HG02938 (cell line): ENCODE measurements around the gene C14orf119.

Experiments
- ATAC-seq: cut with Tn5 transposase; IDR thresholded peaks from one replicate; pipeline ENCODE4 v1.9.1; 2021; ENCODE audit warnings: mild to moderate bottlenecking, moderate library complexity; ENCODE audit not compliant: unreplicated experiment

Gene C14orf119, protein sequence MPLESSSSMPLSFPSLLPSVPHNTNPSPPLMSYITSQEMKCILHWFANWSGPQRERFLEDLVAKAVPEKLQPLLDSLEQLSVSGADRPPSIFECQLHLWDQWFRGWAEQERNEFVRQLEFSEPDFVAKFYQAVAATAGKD

DNA sequence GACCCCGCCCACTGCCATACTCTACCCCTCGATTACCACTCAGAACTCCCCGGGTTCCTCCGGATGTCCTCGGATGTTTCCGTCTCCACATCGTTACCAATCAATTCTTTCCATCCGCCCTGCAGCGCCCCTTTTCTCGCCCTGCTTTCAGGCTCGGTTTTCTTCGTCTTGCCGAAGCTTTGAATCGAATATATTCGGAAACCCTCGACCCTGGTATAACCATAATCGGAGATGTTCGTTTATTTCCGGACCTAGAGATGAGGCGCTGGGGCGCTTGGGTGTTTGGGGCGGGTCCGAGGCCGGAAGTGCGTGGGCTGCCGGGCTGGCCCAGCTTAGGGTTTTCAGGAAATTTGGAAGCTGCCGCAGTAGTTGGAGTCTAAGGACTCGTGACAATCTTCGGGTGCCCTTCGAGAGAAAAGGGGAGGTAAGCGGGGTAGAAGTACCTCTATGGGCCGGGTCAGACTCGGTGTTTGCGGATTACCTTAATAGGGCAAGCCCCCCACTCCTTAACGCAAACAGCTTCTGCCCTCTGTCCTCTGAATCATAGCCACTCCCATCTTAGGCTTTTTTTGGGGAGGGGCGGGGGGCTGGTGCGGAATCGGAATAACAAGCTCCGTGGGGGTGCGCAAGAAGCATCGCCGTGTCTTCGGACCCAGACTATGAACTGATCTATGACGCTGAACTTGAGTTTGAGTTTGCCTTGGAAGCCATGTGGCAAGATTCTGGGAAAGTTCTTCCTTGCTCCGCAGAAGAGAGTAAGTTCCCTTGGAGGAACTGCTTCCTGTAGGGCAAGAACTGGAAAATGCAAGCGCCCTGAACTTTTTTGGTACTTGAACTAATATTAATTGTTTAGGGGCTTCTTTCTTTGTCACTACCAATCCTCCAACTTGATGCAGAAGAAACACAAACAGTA is at the start of gene C14orf119:
Gene C14orf119 (plus strand): TSS at position 310 of the 913 bp plus-strand sequence. CDS start 2,154 bp downstream, outside the sequence.
- ATAC-seq, result peak; percentile 92

- no peak for ATAC-seq
These were observed 48.2 kb upstream of the C14orf119 start for GRCh38 chr14:23047034-23047634.

DNA sequence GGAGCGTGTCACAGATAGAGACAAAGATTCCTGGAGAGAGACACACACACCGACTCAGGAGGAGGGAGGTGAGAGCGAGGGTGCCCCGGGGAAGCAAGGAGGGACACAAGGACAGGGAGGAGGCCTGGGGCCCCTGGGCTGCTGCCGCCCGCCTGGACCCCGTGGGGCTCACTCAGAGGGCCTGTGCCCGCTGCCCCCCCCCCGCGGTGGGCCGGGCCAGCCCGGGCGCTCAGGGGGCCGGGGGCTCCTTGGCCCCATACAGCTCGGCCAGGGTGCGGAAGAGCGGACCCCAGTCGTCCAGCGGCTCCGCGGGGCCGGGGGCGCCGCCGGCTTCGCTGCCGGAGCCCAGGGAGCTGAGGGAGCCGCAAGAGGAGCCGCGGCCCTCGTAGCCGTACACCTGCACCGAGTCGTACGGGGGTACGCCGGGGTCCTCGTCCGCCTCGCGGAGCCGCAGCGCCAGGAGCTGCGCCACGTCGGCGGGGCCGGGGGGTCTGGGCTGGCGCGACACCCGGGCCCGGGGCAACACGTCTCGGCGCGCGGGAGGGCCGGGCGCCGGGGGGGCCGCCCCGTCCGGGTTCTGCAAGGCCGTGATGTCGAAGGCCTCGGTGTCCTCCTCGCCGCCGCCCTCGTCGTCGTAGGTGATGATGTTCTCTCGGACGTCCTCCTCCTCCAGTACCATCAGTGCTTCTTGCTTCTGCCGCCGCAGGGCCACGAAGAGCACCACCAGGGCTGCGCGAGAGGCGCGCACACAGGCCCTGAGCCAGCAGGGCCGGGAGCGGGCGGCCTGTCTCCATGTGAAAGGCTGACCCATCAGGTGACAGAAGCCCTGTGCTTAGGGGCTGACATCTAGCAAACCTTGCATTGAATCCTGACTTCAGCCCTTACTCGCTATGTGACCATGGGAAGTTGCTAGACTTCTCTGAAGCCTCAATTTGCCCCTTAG is 47.3 kb upstream of the C14orf119 start:
- ATAC-seq, result no peak

DNA sequence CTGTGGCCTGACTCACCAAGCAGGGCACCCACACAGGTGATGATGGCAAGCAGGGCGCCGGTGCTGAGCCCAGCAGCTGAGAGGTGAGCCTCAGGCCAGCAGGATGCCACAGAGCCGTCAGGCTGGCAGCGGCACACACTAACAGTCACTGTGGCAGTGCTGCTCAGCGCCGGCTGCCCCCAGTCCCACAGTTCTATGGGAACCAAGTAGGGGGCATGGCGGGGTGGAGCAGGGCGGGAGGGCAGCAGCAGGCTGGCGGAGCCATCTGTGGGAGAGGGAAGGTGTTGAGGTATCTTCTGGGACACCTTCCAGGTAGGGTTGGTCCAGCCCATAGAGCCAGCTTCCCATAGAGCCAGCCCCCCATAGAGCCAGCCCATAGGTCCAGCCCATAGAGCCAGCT is 46.3 kb upstream of the C14orf119 start:
- ATAC-seq, result no peak

DNA sequence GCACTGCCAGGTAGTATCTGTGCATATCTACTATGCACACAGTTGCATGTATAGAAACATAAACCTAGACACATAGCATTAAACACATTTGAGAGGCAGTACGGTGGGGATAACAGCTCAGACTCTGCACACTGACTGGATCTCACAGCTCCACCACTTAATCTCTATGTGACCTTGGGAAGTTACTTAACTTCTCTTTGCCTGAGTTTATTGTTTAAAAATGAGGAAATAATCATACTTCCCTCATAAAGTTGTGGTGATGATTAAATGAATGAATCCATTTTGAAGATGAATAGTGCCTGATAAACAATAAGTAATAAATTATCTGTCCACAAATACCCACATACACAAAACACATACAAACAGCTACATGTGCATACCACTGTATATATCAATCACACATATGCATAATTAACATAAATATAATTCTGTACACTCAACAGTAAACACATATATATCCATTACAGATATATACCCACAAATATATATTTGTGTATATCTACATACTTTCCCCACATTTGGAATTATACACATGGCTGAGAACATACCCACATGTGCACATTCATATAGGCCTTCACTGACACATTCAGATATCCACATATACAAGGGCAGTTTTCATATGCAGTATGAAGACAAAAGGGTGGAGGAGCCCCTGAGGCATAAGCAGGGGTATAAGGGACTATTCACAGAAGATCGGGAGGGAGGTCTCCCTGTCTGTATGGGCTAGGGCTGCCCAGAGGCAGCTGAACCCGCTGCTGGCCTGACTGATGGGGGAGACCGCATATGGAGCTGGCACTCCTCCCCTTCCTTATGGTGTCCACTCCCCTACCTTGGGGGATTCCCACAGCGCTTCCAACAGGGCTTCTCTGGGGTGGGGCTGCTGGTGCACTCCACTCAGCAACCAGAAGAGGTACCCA is 43.9 kb upstream of the C14orf119 start:
- no peak for ATAC-seq

DNA sequence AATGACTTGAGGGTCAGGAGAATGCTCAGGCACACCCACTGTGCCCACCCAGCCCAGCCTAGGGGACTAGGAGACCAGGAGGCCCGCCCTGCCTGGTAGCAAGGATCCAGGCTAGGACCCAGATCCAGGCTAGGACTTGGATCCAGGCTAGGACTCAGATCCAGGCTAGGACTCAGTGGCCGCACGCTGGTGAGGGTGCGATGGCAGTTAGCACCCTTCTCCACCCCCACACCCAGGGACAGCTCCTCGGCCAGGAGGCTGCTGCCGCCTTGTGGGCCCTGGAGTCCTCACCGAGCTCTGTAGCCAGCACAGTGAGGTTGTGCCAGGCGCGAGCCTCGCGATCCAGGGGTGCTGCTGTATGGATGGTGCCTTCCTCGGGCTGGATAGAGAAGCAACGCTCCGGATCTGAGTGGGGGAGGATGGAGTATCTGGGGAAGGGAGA is 43.1 kb upstream of the C14orf119 start:
- ATAC-seq, result no peak

DNA sequence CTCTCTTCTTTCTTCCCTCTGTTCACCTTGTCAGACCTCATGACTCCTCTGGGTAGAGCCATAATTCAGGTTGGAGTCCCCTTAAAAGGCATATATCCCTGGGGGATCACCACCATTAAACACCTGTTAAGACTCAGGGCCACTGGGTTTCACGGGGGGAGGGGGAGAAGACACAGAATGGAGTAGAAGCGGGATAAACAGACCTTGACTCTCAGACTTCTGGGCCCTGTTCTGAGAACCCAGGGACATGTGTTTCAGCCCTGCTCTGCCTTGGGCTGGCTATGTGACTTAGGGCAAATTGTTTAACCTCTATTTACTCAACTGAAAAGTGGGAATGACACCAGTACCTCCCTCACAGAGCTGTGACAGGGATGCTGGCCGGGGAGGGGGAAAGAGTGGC is 42.6 kb upstream of the C14orf119 start:
- ATAC-seq, result no peak

- ATAC-seq, result no peak
These were observed 41.9 kb upstream of the C14orf119 start for GRCh38 chr14:23053426-23053825.

DNA sequence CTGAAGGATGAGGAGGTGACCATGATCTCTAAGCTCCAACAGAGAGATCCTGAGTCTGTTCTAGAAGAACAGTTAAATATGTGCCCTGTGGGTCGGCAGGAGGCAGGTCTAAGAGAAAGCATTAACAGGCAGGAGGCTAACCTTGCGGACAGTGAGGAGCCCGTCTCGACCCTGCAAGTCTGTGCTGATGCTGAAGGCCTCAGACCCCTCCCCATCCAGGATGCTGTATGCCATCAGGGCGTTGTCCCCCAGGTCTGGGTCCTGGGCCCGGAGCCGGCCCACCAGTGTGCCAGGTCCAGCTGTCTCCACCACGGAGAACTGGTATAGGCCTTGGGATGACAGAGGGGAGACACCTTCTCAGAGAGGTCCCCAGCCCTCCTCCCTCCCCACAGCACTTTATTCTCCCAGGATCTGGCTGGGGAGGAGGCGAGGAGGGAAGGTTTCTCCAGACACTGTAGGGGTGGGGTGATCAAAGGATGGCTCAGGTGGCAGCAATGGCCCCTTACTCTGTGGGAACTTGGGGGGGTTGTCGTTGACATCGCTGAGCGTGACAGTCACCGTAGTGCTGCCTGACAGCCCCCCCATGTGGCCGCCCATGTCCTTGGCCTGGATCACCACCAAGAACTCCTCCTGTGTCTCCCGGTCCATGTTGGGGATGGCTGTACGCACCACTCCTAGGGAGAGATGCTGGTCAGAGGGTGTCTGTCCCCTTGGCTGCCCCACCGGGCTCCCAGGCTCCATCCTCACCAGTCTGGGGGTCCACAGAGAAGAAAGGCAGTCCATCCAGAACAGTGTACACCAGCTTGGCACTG is 41.1 kb upstream of the C14orf119 start:
- ATAC-seq, result no peak

- no peak for ATAC-seq
These were observed 40.2 kb upstream of the C14orf119 start for GRCh38 chr14:23055147-23055550.

DNA sequence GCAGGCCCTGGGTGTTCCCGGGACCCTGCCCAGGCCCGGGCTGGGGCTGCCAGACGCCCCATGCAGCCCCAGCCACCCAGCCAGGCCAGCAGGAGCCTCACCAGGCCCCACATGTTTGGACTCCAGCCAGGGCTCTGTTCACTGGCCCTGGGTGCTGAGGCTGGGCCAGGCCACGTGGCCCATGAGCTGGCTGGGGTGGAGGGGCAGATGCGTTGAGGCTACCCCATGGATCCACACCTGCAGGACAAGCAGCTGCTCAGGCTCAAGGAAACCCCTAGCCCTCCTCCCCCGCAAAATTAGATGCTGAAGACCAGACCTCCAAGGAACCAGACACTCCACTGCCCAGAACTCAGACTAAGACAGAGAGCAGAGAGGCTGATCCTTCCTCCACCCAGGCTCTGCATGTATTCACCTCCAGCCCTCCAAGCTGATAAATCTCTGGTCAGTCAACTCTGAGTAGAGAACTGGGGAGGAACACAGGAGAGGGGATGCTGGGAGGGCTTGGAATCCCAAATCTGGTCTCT is 39.6 kb upstream of the C14orf119 start:
- ATAC-seq, result no peak

DNA sequence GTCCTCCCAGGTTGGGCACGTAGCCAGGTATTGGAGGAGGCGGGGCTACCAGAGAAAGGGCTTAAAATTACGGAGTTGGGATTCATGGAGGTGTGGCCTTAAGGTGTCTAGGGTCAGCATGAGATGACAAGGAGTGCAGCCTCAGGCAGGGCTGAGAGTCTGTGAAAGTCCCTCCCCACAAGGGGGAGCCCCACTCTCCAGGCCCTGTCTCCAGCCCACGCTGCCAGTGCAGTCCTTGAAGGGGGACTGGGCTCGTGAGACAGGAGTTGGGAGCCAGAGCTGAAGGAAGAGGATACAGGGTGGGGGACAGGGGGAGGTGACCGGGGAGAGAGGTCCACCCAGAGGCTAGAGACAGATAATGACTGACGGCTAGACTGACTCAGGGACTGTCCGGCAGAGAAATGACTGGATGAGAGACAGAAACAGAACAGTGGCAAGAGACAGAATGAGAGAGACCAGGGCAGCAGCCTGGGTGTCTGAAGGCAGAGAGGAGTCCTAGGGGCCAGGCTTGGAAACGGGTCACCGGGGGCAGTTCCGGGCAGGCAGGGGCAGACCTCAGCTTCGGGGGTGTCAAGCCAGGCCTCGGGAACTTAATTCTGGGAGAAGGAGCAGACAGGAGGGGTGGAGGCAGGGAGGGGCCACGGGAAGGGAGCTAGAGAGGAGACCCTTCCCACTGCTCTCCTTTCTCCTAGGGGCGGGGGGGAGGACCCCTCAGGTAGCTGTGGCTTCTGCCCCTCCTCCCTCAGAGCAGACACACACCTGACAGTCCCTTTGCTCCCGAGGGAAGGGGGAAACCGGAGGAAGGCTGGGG is 39.0 kb upstream of the C14orf119 start:
- ATAC-seq, result peak; percentile 53

DNA sequence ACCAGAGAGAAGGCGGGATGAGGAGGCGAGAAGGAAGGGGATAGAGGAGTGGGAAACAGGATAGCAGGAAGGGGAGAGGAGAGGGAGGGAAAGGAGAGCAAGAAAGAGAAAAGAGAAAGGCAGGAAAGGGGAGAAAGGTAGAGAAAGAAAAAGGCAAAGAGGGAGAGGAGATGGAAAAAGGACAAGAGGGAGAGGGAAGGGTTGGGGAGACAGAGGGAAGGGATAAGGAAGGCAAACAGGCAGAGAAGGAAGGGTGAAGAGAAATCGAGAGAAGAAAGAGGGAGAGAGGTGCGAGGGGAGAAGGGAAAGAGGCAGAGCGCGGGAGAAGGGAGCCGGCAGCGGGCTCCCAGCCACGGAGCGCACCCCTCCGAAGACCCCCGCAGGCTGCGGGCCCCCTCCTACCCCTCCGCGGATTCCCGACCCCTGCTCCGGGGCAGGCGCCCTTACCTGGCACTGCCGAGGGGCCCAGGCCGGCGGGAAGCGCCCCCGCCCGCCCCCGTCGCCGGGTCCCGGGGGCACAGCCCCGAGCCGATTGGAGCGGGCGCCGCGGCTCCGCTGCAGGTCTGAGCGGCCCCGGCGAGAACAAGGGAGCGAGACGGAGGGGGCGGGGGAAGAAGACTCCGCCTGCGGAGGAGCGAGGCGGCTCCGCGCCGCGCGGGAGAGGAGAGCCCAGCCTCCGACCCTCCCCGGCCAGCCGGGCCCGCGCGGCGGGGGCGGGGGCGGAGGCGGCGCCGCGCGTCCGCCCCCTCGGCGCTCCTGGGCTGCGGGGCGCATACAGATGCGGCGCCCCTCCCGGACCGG is 38.1 kb upstream of the C14orf119 start, which contains the start of gene CDH24:
Gene CDH24 (minus strand): TSS at position 565 of the 801 bp plus-strand sequence. CDS start 1,787 bp downstream, outside the sequence.
- ATAC-seq, result peak; percentile 38

DNA sequence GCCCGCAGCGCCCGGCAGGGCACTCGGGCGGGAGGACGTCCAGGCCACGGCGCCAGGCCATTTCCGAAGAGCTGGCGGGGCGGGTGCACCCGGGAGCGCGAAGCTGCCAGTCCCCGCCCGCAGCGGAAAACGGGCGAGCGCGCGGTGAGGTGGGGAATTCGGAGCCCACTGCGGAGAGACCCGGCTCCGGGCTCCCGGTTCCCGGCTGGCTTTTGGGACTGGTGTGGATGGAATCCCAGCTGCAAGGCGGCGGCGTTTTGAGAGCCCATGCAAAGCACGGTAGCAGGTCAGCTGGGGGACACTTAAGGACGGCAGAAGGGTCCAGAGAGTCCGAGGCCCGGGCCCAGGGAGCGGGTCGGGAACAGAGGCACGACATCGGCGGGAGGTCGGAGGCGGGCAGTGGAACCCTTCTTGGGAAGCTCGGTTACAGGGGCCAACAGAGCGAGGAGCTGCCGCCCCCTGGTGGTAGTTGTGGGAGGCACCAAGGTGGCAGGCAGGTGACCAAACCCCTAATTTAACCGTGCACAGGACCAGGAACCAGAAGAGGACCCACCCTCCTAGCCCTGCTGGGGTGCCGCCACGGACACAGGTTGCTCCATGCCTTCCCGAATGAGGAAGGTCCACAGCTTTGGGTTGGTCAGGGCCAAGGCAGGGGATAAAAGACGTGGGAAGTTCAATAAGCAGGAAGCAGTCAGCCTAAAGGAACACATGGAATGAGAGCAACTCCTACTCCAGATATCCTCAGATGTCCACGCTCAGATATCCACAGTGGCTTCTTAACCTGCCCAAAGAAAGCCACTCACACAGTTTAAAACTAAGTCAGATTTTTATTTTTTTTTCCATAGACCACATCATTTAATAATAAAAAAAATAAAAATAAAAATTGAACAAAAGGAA is 37.3 kb upstream of the C14orf119 start:
- ATAC-seq, result peak; percentile 63

- ATAC-seq, result no peak
These were observed 36.4 kb upstream of the C14orf119 start for GRCh38 chr14:23058654-23059504.
